ENCODE data around the gene CD58. TPM values are rescaled to one million over a fixed set of nuclear protein-coding genes. Genes with fewer than 3 reads are reported as not detected.

CD58 gene
- total and polyA plus RNA-seq, 9 of the 15 experiments (the other 6 are each of a cell fraction or from before 2014, with no cell fraction given), result 18.1 to 113 (median 37.4) TPM

GRCh38 chr1:116573431-116574095 is 2.7 kb upstream of the CD58 start (continued):
- TF ChIP-seq POLR2AphosphoS5 (IDR thresholded peaks at IDR 0.05; ENCODE audit: control insufficient read depth, insufficient read depth, low read depth, low read length) (peak; percentile 82), ATF7 (IDR thresholded peaks at IDR 0.05) (no peak), USF1 (CRISPR knock-in tag; IDR thresholded peaks at IDR 0.05) (no peak), ETV5 (CRISPR knock-in tag; IDR thresholded peaks at IDR 0.05; ENCODE audit: low read depth) (0 out of 2 replicates have a peak, but pooled peaks have one; percentile 40), IFI16 (CRISPR knock-in tag; IDR thresholded peaks at IDR 0.05) (no peak), ZNF146 (CRISPR knock-in tag; IDR thresholded peaks at IDR 0.05; ENCODE audit: unreplicated experiment) (no peak), MTF1 (CRISPR knock-in tag; IDR thresholded peaks at IDR 0.05; ENCODE audit: borderline replicate concordance) (no peak), U2AF1 (optimal IDR thresholded peaks at IDR 0.05; ENCODE audit: low read depth, low read length) (no peak), SRSF1 (IDR thresholded peaks at IDR 0.05; ENCODE audit: low read depth, low read length) (no peak), CC2D1A (IDR thresholded peaks at IDR 0.05) (no peak), MCM7 (IDR thresholded peaks at IDR 0.05) (no peak), PPARD (CRISPR knock-in tag; IDR thresholded peaks at IDR 0.05) (no peak), ZHX1 (conservative IDR thresholded peaks at IDR 0.05; ENCODE audit: low read length) (no peak), MAX (CRISPR knock-in tag; IDR thresholded peaks at IDR 0.05) (no peak), BDP1 (IDR thresholded peaks at IDR 0.05; ENCODE audit: insufficient read depth, insufficient read length) (no peak), KDM1A (IDR thresholded peaks at IDR 0.05) (peak; percentile 60 to 72), EZH2 (IDR thresholded peaks at IDR 0.05; ENCODE audit: borderline replicate concordance, low read depth, low read length) (no peak), ZFP91 (CRISPR knock-in tag; IDR thresholded peaks at IDR 0.05) (no peak), HBP1 (CRISPR knock-in tag; IDR thresholded peaks at IDR 0.05) (no peak), BACH1 (tag; IDR thresholded peaks at IDR 0.05) (no peak), HMBOX1 (IDR thresholded peaks at IDR 0.05) (no peak), ZNF717 (CRISPR knock-in tag; IDR thresholded peaks at IDR 0.05) (no peak), TARDBP (IDR thresholded peaks at IDR 0.05) (no peak)
